Activated CD4-positive, alpha-beta T cell treated with anti-CD3 and anti-CD28 coated beads for 36 hours (primary cell): ENCODE results near the gene DIPK1C. TPM values are rescaled to one million over a fixed set of nuclear protein-coding genes. Genes with fewer than 3 reads are reported as not detected.

Experiments
- ATAC-seq: fragments of 200-7000 bp; cut with Tn5 transposase; one replicate; pipeline ENCODE4 v1.10.0; 2021; ENCODE audit warnings: mild to moderate bottlenecking, moderate library complexity
- CTCF ChIA-PET: fragments of 350-600 bp; sonication (Branson Sonifier 250); formaldehyde crosslinking; loops from one replicate; lab custom pipeline; 2021; ENCODE audit warnings: antibody characterized with exemption; lab: Charles Lee
- POLR2A ChIA-PET: fragments of 350-600 bp; sonication (Branson Sonifier 250); formaldehyde crosslinking; loops from one replicate; lab custom pipeline; 2021; ENCODE audit warnings: antibody characterized with exemption, inconsistent platforms; lab: Charles Lee
- DNase-seq: peaks from one replicate; pipeline ENCODE4 v3.0.0-alpha.2; 2020
- H3K27ac Mint-ChIP-seq: one replicate; pipeline ENCODE4 v1.8.0; 2021; ENCODE audit warnings: mixed read lengths
- H3K27me3 Mint-ChIP-seq: one replicate; pipeline ENCODE4 v1.8.0; 2021; ENCODE audit warnings: mixed read lengths
- H3K36me3 Mint-ChIP-seq: one replicate; pipeline ENCODE4 v1.8.0; 2021; ENCODE audit warnings: low read depth, mixed read lengths
- H3K4me1 Mint-ChIP-seq: one replicate; pipeline ENCODE4 v1.8.0; 2021; ENCODE audit warnings: mixed read lengths
- H3K4me3 Mint-ChIP-seq: one replicate; pipeline ENCODE4 v1.8.0; 2021; ENCODE audit warnings: mild to moderate bottlenecking, moderate library complexity, mixed read lengths
- H3K9me3 Mint-ChIP-seq: one replicate; pipeline ENCODE4 v1.8.0; 2021; ENCODE audit warnings: low read depth, mixed read lengths
- intact Hi-C, 2 experiments: fragments of 100-400 bp; cut with DNase I in 1 of 2; cut with micrococcal nuclease in 1 of 2; formaldehyde crosslinking; loops; one replicate each; pipeline versions ENCODE4 v1.14.2 to v1.15.1; 2022 to 2024; cut with DNase I, micrococcal nuclease
- total RNA-seq, 2 experiments: library from RNA; stranded (reverse); gene quantifications; one replicate each; pipeline ENCODE4 v1.2.3, GENCODE V29; 2021

The DIPK1C gene
- total RNA-seq, 2 experiments from 2014 or later = not detected

DNA sequence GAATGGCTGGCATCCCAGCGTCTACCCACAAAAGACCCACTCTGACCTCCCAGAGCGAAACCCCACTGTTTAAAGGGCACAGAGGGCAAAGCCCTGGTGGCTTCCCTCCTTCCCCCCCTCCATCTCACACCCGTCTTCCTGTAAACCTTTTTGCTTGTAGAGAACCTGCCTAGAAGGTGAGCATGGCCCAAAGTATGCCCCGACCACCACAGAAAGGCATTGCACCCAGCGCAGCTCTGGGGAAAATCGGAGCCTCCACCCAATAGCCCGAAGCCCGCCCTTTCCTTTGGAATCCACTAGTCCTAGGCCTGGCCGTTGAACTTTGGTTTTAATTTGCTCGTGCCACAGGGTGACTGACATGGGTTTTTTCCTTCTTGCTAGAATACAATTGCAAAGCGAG lies 22.6 kb downstream of the DIPK1C start:
- ChIA-PET POLR2A (no interaction called here), CTCF (interaction anchor here (0.6 to 2.4 kb wide), 3 partner anchors 9 to 117 kb away, joined by 3 to 8 read pairs (median 4); no protein-coding TSS in a partner anchor)
- peaks cover 2% of the 10 kb centered on the region for H3K27me3 Mint-ChIP-seq
- H3K36me3 Mint-ChIP-seq = no peaks in the 10 kb centered on the region
- ATAC-seq (no peak), DNase-seq (no peak)
- intact Hi-C loops = no loop called here
- H3K4me3 Mint-ChIP-seq = no peak overlapping the region
- H3K9me3 Mint-ChIP-seq = no peaks in the 10 kb centered on the region
- no peak overlapping the region for H3K27ac Mint-ChIP-seq
- H3K4me1 Mint-ChIP-seq = no peaks in the 10 kb centered on the region

DNA sequence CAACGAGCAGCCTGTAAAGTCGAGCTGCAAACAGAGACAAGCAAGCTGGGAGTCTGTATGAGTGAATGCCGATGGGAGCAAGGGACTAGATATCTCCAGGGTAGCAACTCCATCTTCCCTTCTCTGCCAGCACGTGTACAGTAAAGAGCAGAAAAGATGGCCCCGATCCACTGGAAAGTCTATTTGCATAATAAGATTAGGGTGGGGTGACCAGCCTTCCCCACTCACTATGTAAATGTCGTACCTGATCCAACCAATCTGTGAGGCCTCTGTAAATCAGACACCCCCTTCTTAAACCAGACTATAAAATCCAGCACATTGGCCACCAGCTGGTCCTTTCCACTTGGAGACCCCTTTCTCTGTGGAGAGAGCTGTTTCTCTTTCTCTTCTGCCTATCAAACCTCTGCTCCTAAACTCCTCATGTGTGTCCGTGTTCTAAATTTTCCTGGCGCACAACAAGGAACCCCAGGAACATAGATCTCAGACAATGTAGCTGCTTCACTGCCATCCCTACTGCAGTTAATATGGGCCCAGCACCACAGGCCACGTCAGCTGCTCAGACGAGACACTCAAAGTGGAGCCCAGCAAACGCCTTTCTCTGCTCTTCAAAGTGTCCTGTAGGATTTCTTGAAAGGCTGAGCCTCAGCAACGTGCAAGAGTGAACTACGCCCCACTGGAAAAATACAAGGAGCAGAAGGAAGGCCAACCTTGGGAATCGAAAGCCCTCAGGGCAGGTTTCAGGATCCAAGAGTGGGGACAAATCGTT lies 26.1 kb downstream of the DIPK1C start:
- POLR2A ChIA-PET = no interaction called here

DNA sequence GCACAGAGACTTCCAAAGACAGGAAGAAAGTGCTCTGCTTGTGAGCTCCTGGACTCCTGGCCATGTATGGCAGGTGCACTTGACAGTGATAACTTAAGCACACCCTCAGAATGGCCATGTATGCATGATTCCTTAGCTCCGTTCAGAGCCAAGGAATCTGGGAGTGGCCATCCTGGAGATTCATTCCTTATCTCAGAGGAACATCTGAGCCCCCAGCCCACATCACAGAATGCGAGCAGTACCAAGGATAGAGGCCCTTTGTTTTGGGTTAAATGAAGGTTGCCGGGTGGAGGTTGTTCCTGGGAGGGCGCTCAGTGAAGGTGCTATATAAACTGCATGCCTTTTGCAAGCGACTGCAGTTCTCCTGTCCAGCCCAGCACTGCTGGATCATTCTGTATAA lies 26.9 kb downstream of the DIPK1C start:
- ATAC-seq (no peak), DNase-seq (no peak)
- H3K9me3 Mint-ChIP-seq = no peaks in the 10 kb centered on the region
- H3K4me1 Mint-ChIP-seq = no peaks in the 10 kb centered on the region
- POLR2A ChIA-PET = no interaction called here
- H3K4me3 Mint-ChIP-seq = no peak overlapping the region
- CTCF ChIA-PET = interaction anchor here (0.7 kb wide), 1 partner anchor 676 kb away, joined by 3 read pairs; no protein-coding TSS in a partner anchor
- H3K27me3 Mint-ChIP-seq = no peaks in the 10 kb centered on the region
- H3K36me3 Mint-ChIP-seq = no peaks in the 10 kb centered on the region
- intact Hi-C loops = no loop called here
- H3K27ac Mint-ChIP-seq = no peak overlapping the region

More for the DNA sequence above, 26.1 kb downstream of the DIPK1C start:
- CTCF ChIA-PET = no interaction called here
- peaks cover 2% of the 10 kb centered on the region for H3K27me3 Mint-ChIP-seq
- ATAC-seq (no peak), DNase-seq (no peak)
- no peaks in the 10 kb centered on the region for H3K4me1 Mint-ChIP-seq
- H3K36me3 Mint-ChIP-seq = no peaks in the 10 kb centered on the region
- H3K4me3 Mint-ChIP-seq = no peak overlapping the region
- no peak overlapping the region for H3K27ac Mint-ChIP-seq
- no peaks in the 10 kb centered on the region for H3K9me3 Mint-ChIP-seq
- intact Hi-C loops = no loop called here

DNA sequence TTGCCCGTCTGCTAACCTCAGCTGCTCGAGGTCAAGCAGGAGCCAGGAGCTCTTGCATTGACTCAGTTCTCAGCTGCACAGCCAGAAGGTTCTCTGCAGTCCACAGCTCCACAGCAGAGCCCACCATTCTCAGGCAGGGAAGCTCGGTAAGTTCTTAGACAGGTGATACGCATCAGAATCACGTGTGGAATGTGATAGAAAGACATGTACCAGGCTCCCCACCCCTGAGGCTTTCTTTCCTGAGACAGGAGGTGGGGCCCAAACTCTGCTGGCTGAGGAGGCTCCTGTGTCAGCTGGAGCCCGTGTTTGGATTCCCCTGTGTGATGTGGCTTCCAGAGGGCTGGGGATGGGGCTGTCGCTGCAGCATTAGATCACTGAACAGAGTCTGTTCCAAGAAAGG lies 28.0 kb downstream of the DIPK1C start:
- no peaks in the 10 kb centered on the region for H3K9me3 Mint-ChIP-seq
- no peaks in the 10 kb centered on the region for H3K4me1 Mint-ChIP-seq
- ATAC-seq (no peak), DNase-seq (no peak)
- H3K27me3 Mint-ChIP-seq = no peaks in the 10 kb centered on the region
- no peak overlapping the region for H3K27ac Mint-ChIP-seq
- CTCF ChIA-PET = interaction anchor here (0.6 kb wide), 1 partner anchor 51 kb away, joined by 3 read pairs; no protein-coding TSS in a partner anchor
- POLR2A ChIA-PET = no interaction called here
- intact Hi-C loops = no loop called here
- H3K36me3 Mint-ChIP-seq = no peaks in the 10 kb centered on the region
- no peak overlapping the region for H3K4me3 Mint-ChIP-seq

DNA sequence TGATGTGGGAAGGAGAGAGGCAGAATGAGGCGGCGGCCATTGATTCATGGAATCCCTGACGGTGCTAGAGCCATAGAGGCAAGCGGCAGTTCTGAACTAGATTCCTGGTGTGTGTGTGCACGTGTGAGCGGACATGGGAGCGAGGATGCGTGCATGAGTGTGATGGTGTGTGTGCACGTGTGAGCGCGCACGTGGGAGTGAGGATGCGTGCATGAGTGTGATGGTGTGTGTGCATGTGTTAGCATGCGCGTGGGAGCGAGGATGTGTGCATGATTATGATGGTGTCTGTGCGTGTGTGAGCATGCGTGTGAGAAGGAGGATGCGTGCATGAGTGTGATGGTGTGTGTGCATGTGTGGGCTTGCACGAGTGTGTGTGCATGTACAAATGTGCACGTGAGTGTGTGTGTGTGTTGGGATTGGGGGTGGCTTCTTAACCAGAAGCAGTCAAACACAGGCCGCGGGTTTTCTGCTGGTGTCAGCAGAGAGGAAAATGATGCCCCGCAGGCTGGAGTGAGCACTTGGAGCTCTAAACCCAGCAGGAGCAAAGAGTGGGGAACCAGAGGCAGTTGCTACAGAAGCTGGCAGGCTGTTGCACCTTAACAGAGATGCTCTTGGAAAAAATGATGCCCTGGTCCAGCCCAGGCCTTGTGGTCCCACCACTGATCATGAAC lies 29.5 kb downstream of the DIPK1C start:
- intact Hi-C loops = no loop called here
- POLR2A ChIA-PET = no interaction called here
- no peak overlapping the region for H3K27ac Mint-ChIP-seq

DNA sequence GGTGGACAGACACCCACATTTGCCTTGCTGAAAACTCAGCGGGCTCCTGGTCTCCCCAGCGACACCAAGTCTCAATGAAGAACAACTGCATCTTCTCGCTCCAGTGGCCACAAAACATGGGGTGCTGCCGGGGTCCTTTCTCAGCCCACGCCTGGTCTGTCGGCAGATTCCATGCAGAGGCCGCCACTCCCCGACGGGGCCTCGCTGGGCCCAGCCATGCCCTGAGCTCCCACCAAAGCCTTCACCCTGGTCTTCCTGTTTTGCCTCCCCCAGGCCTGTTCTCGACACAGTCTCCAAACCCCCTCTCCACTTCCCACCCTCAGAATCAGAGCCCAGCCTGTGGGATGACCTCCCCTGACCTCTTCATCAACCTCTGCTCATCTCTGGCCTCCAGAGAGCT lies 31.2 kb downstream of the DIPK1C start:
- no peak overlapping the region for H3K27ac Mint-ChIP-seq
- H3K4me3 Mint-ChIP-seq = no peak overlapping the region
- DNase-seq (no peak), ATAC-seq (no peak)
- intact Hi-C loops = no loop called here
- no peaks in the 10 kb centered on the region for H3K27me3 Mint-ChIP-seq
- H3K4me1 Mint-ChIP-seq = no peaks in the 10 kb centered on the region
- H3K9me3 Mint-ChIP-seq = no peaks in the 10 kb centered on the region
- H3K36me3 Mint-ChIP-seq = no peaks in the 10 kb centered on the region
- POLR2A ChIA-PET = no interaction called here
- CTCF ChIA-PET = no interaction called here

More for the DNA sequence above, 29.5 kb downstream of the DIPK1C start:
- CTCF ChIA-PET = no interaction called here
- ATAC-seq = no peak
- H3K27me3 Mint-ChIP-seq = no peaks in the 10 kb centered on the region
- no peak overlapping the region for H3K4me3 Mint-ChIP-seq
- no peaks in the 10 kb centered on the region for H3K36me3 Mint-ChIP-seq
- H3K4me1 Mint-ChIP-seq = no peaks in the 10 kb centered on the region
- H3K9me3 Mint-ChIP-seq = no peaks in the 10 kb centered on the region
- DNase-seq = no peak

DNA sequence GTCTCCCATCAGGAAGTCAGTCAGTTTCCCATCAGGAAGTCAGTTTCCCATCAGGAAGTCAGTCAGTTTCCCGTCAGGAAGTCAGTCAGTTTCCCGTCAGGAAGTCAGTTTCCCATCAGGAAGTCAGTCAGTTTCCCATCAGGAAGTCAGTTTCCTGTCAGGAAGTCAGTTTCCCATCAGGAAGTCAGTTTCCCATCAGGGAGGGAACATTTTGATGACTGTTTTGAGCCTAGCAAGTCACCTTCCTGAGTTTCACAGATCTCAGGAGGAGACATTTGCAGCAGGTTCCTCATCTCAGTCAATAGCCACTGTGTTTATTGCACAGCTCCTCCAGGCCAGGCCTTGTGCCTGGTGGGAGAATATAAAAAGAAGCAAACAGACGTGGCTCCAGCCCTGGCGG lies 31.9 kb downstream of the DIPK1C start:
- Mint-ChIP-seq H3K27ac (no peak overlapping the region), H3K9me3 (no peaks in the 10 kb centered on the region), H3K4me1 (no peaks in the 10 kb centered on the region), H3K36me3 (no peaks in the 10 kb centered on the region), H3K27me3 (peaks cover under 1% of the 10 kb centered on the region), H3K4me3 (no peak overlapping the region)
- DNase-seq (no peak), ATAC-seq (no peak)
- ChIA-PET CTCF (no interaction called here), POLR2A (no interaction called here)
- intact Hi-C loops = no loop called here

DNA sequence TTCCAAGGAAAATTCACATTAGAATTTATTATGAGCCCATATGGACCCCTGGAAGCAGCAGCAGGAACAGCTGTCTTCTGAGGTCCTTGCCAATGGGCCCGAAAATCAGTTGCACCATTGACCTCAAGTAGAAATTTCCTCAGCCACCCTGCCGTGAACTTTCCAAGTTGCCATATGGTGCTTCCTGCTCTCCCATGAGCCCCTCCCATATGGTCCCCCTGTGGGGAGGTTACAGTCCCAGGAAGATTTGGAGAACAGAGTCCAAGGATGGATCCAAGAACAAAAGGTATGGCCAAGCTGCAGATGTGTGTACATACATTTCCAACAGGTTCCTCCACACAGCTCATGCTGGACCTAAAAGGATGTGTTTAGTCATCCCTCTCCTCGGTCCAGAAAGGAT lies 34.6 kb downstream of the DIPK1C start:
- no peaks in the 10 kb centered on the region for H3K36me3 Mint-ChIP-seq
- intact Hi-C loops = no loop called here

DNA sequence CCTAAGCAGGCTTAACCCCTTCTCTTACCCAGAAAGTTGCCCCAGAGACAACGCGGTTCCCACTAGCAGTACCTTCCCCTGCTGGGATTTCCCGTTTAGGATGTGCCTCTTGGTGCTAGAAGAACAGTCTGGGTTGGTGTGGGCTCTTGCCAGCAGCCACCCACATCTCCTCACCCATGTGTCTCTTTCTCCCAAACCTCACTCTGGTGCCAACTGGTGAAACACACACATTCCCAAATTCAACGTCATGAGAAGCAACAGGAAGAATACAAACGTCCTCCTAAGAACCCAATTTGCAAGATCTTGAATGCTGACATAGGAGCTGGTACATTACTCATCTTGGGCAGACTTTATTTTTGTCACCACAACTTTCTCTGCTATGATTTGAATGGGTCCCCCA lies 36.2 kb downstream of the DIPK1C start:
- Mint-ChIP-seq H3K27ac (no peak overlapping the region), H3K4me1 (no peaks in the 10 kb centered on the region), H3K9me3 (no peaks in the 10 kb centered on the region), H3K4me3 (no peak overlapping the region), H3K36me3 (no peaks in the 10 kb centered on the region), H3K27me3 (peaks cover 2% of the 10 kb centered on the region)
- POLR2A ChIA-PET = no interaction called here
- ATAC-seq (no peak), DNase-seq (no peak)
- intact Hi-C loops = no loop called here
- CTCF ChIA-PET = interaction anchor here (0.7 kb wide), 1 partner anchor 36 kb away, joined by 3 read pairs; the partner anchor contains the start of gene DIPK1C

More for the DNA sequence above, 34.6 kb downstream of the DIPK1C start:
- ATAC-seq (no peak), DNase-seq (no peak)
- Mint-ChIP-seq H3K27me3 (peaks cover 2% of the 10 kb centered on the region), H3K4me3 (no peak overlapping the region), H3K4me1 (no peaks in the 10 kb centered on the region), H3K9me3 (no peaks in the 10 kb centered on the region), H3K27ac (no peak overlapping the region)
- ChIA-PET CTCF (interaction anchor here (0.9 kb wide), 1 partner anchor 71 kb away, joined by 3 read pairs; no protein-coding TSS in a partner anchor), POLR2A (no interaction called here)

DNA sequence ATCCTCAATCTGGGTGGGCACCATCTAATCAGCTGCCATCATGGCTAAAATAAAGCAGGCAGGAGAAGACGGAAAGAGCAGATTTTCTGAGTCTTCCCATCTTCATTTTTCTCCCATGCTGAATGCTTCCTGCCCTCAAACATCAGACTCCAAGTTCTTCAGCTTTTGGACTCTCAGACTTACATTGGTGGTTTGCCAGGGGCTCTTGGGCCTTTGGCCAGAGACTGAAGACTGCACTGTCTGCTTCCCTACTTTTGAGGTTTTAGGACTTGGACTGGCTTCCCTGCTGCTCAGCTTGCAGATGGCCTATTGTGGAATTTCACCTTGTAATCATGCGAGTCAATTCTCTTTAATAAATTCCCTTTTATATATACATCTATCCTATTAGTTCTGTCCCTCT lies 36.6 kb downstream of the DIPK1C start:
- ATAC-seq (no peak), DNase-seq (no peak)
- no peak overlapping the region for H3K4me3 Mint-ChIP-seq
- H3K9me3 Mint-ChIP-seq = no peaks in the 10 kb centered on the region
- no peaks in the 10 kb centered on the region for H3K4me1 Mint-ChIP-seq
- H3K36me3 Mint-ChIP-seq = no peaks in the 10 kb centered on the region
- CTCF ChIA-PET = interaction anchor here (1.1 kb wide), 1 partner anchor 12 kb away, joined by 3 read pairs; no protein-coding TSS in a partner anchor
- POLR2A ChIA-PET = no interaction called here
- no peak overlapping the region for H3K27ac Mint-ChIP-seq
- intact Hi-C loops = no loop called here
- H3K27me3 Mint-ChIP-seq = peaks cover 2% of the 10 kb centered on the region

DNA sequence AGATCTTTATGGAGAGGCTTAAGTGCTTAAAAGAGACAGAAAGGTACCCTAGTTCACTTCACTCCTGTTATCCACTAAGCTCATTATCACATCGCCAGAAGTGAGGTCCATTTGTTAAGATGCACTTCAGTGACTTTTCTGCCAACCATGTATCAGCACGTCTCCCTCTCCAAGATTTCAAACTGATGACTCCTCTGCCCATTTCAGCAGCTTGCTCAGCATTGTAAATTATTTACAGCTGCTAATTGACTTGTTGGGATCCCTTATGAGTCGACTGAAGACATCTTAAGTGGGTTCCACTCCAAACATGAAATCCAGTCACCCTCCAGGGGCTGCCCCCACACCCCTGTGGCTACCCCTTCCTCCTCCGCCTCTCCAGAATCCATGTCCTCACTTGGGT lies 37.3 kb downstream of the DIPK1C start:
- DNase-seq (no peak), ATAC-seq (no peak)
- CTCF ChIA-PET = interaction anchor here (1.1 to 1.5 kb wide), 2 partner anchors 11 to 15 kb away, joined by 3 read pairs; no protein-coding TSS in a partner anchor
- intact Hi-C loops = no loop called here
- Mint-ChIP-seq H3K27ac (no peak overlapping the region), H3K27me3 (peaks cover 2% of the 10 kb centered on the region), H3K36me3 (no peaks in the 10 kb centered on the region), H3K9me3 (no peaks in the 10 kb centered on the region), H3K4me3 (no peak overlapping the region), H3K4me1 (no peaks in the 10 kb centered on the region)
- POLR2A ChIA-PET = no interaction called here
